ENCODE data around the gene MLLT11.

GRCh38 chr1:151049458-151049857 is 10.7 kb upstream of the MLLT11 start:
- no peak for TF ChIP-seq POLR2A (IDR thresholded peaks at IDR 0.05; ENCODE audit: low read depth, low read length)
- TF ChIP-seq POLR2AphosphoS5 (IDR thresholded peaks at IDR 0.05; ENCODE audit: low read depth, low read length), result no peak; the same call in 1 of the 2 replicates
- TF ChIP-seq TAF1 (IDR thresholded peaks at IDR 0.05; ENCODE audit: borderline replicate concordance, low read depth, low read length), result no peak

Data from GM12892 (cell line).